Stimulated activated CD4-positive, alpha-beta T cell treated with anti-CD3 and anti-CD28 coated beads, TNF-alpha, amount 100 ng/mL, for 1 hour (primary cell): ENCODE results near the gene CRKL.

Source experiments
- DNase-seq, 3 donors: peaks; one replicate each; pipeline ENCODE4 v3.0.0-alpha.2; 2020; ENCODE audit warnings: low read depth in 3 of 3, low spot score in 1 of 3

Gene CRKL

GRCh38 chr22:20980523-20980922 lies 63.3 kb downstream of the CRKL start:
- no peak for DNase-seq

- no peak for DNase-seq
Observed at GRCh38 chr22:20980938-20981722, 63.9 kb downstream of the CRKL start.

- DNase-seq = peak in 2 of 3 donors; percentile 25 to 59
Observed at GRCh38 chr22:20981787-20982562, 64.8 kb downstream of the CRKL start, which contains the start of gene LZTR1. Gene LZTR1, plus strand, starts transcription at chr22:20982297. Its CDS starts 75 bp downstream, at chr22:20982372.

- no peak for DNase-seq
Observed at GRCh38 chr22:20982563-20982882, 65.3 kb downstream of the CRKL start.

GRCh38 chr22:20983081-20983771 lies 66.0 kb downstream of the CRKL start:
- DNase-seq = no peak

GRCh38 chr22:20985720-20986119 lies 68.5 kb downstream of the CRKL start:
- no peak for DNase-seq

- DNase-seq = no peak
Observed at GRCh38 chr22:20986365-20986764, 69.2 kb downstream of the CRKL start.

- no peak for DNase-seq
Observed at GRCh38 chr22:20987375-20987774, 70.2 kb downstream of the CRKL start.

- no peak for DNase-seq
Observed at GRCh38 chr22:20988573-20989322, 71.5 kb downstream of the CRKL start.

- DNase-seq = no peak
Observed at GRCh38 chr22:20989323-20990138, 72.3 kb downstream of the CRKL start.

GRCh38 chr22:20990184-20991180 lies 73.3 kb downstream of the CRKL start:
- no peak for DNase-seq

GRCh38 chr22:20991252-20992055 lies 74.2 kb downstream of the CRKL start:
- no peak for DNase-seq

GRCh38 chr22:20992056-20992442 lies 74.8 kb downstream of the CRKL start:
- no peak for DNase-seq

GRCh38 chr22:20992456-20993303 lies 75.5 kb downstream of the CRKL start:
- DNase-seq = no peak

GRCh38 chr22:20993304-20994127 lies 76.3 kb downstream of the CRKL start:
- DNase-seq = no peak

- DNase-seq = no peak
Observed at GRCh38 chr22:20994128-20994901, 77.1 kb downstream of the CRKL start.
